ENCODE results near the gene FAM107A.
A peak's percentile ranks its signal among the peaks of the same experiment; 100 is the strongest.

FAM107A gene

GRCh38 chr3:58591517-58592510 is 14.6 kb upstream of the FAM107A start:
- no peak for DNase-seq

DNA sequence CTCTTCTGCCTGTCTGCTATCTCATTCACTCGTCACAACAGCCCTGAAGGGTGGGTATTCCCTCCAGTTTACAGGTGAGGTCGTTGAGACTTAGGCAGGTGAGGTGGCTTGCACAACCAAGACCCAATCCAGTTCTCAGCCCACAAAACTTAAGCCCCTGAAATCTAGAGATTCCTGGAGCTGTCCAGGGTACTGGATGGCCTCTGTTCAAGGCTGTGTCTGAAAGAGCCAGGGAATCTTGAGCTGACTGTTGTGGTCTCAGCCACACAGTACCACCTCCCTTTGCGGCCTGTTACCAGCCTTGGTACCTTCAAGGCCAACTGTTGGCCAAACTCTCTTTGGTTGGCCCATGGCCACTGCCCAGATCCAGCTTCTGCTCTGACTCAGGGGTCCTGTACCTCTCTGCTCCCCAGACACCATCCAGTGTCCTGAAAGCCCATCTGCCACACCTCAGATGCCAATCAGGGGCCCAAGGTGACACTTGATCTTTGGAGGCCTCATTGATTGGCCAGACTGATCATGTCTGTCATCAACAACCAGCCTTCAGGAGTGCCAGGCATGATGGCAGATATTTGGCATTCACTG is 10.9 kb upstream of the FAM107A start:
- DNase-seq: peak; percentile 41

DNA sequence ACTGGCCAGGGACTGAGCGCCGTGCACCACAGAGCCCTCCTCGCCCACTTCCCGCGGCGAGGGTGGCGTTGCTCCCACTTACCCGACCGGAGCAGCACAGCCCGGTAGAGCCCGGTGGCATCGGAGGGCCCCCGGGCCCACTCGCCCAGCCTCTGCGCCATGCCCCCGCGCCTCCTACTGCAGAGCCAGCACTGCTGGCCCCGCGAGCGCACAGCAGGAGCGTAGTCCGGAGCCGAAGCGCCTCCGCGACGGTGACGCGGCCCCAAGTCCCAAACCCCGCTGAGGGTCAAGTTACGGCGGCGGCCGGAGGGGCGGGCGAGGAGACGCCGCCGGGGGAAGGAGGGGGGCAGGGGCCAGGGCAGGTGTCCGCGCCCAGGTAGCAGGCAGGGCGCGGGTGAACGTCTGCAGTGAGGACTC is 9.6 kb upstream of the FAM107A start:
- no peak for DNase-seq

GRCh38 chr3:58585994-58586393 is 8.8 kb upstream of the FAM107A start:
- DNase-seq: no peak

GRCh38 chr3:58585005-58585786 is 8.0 kb upstream of the FAM107A start:
- peak; percentile 43 for DNase-seq

DNA sequence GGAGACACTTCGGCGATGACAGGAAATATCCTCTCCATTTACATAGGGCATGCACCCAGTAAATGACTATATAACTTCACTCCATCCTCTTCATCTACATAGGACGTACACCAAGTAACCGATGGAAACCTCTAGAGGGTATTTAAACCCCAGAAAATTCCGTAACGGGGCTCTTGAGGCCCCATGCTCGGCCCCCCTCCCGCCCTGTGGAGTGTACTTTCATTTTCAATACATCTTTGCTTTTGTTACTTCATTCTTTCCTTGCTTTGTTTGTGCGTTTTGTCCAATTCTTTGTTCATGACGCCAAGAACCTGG is 7.5 kb upstream of the FAM107A start:
- no peak for DNase-seq

GRCh38 chr3:58581328-58582091 is 4.3 kb upstream of the FAM107A start:
- no peak for DNase-seq

DNA sequence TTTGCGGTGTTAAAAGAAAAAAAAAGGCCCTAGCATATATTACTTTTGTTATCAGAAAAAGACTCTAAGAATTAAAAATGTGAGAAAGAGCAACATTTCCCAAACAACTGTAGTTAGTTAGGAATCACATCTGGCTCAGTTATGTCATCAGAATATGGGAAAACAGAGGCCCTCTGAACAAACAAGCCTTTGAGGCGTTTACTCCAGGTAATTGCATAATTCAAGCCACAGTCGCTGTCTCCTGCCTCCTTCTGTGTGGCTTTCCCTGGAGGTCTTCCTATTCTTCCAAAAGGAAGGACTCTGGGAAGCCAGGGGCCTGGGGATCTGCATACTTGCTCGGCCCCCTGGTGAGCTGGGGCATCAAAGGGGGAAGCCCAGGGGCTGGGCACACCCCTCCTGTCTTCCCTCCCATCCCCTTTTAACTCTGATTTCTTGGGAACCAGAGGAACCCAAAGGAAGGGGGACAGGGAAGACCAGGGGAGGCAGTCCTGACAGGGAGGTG is 3.7 kb upstream of the FAM107A start:
- no peak for DNase-seq

DNA sequence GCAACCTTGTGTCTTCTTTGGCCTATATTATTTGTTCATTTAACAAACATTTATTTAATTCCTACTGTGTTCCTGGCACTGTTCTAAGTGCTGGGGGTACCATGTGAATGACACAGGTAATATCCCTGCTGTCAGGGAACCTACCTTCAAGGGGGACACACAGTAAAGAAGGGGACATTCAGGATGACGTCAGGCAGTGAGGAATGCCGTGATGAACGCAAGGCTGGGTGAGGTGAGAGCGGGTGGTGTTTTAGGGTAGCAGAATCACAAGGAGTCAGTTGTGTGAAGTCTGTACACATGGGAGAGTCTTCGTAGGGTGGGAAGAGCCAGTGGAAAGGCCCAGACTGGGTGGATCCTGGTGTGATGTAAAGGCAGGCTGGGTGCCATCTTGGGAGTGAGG is 1.7 kb upstream of the FAM107A start:
- no peak for DNase-seq

DNA sequence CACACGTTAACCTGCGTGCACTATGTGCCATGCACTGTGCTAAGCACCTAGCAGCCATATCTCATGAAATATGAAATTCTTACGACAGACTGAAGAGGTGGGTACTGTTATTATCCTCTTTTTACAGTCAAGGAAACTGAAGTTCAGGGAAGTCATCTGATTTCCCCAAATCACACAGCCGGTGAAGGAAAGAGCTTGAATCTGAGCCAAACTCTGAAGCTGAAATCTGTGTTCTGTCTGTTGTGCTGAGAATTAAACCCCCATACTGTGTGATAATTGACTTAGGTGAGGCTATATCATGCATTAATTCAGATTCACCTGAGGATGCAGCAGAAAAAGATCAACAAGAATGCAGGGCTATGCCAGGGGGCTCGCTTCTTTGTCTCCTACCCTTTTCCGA is 475 bp downstream of the FAM107A start:
- no peak for DNase-seq

DNA sequence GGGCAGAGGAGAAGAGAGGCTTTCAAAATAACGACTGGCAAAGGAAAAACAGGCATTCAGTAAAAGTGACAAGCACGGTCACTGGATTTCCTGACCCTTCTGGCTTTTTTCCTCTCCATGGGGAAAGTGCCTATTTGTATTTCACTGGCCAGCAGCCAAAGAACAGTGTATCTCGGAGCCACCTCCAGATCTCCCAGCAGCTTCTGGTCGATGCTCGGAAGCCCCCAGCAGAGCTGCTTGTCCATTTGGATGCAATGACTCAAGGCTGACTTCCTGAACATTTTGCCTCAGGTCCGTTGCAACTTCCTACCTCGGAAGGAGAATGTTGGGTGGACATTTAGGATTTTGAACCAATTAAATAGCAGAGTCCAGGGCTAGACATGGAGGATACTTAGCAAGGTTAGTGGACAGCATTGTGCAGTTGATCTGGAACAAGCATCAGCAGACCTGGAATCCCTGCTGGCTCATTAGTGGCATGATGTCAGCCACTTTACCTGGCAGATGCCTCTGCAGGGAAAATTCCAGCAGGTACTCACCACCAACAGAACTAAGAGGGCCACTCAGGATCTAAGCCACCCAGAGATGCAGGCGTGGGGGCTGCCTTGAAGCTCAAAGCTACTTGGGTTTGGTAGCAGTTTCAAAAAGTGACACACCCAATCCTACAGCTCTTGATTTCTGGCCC is 1.1 kb downstream of the FAM107A start:
- DNase-seq: no peak

GRCh38 chr3:58574682-58575081 is 2.5 kb downstream of the FAM107A start:
- DNase-seq: no peak

- DNase-seq: peak; percentile 66
Measured at GRCh38 chr3:58574106-58574505, 3.1 kb downstream of the FAM107A start.

GRCh38 chr3:58573640-58574039 is 3.6 kb downstream of the FAM107A start:
- no peak for DNase-seq

DNA sequence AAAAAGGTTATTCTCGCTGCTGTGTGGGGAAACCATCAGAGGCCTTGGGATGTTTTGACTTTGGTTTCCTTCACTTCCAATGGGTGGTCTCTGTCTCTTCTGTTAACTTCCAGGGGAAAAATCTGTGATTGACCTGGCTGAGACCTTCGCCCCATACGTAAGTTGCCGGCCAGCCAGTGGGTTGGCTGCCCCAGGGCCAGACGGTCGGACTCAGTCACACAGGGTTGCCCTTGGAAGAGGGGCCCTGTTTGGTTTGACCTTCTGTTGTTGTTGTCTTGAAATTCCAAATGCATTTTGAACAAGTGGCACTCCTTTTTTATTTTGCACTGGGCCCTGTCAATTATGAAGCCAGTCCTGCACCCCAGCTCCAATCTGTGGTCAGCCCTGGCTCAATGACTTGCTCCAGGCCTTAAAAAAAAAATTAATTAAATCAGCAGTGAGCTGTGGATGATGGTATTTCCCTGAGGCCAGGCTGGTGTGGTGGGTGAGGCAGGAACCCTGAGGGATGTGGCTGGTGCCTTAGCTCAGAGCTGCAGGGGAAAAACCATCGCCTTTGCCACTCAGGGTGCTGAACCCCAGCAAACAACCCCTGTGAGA is 4.5 kb downstream of the FAM107A start:
- DNase-seq: no peak

GRCh38 chr3:58572013-58572633 is 5.1 kb downstream of the FAM107A start:
- no peak for DNase-seq

DNA sequence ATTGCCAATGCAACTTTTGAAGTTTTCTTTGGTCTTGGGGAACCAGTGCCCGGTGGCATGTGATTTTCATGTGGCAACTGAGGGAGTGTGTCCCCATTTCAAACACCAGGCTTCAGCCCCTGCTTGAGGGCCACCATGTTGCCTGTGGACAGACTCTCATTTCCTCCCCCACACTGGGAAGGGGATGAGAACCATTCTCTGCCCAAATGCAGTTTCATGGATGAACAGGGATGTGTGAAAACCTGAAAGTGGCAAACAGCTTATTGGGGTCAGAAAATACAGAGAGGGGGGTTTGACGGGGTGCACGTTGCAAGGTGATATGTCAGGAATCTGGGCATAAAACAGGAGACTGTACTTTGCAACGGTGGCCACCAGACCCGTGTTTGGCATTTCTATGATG is 6.3 kb downstream of the FAM107A start:
- no peak for DNase-seq

DNA sequence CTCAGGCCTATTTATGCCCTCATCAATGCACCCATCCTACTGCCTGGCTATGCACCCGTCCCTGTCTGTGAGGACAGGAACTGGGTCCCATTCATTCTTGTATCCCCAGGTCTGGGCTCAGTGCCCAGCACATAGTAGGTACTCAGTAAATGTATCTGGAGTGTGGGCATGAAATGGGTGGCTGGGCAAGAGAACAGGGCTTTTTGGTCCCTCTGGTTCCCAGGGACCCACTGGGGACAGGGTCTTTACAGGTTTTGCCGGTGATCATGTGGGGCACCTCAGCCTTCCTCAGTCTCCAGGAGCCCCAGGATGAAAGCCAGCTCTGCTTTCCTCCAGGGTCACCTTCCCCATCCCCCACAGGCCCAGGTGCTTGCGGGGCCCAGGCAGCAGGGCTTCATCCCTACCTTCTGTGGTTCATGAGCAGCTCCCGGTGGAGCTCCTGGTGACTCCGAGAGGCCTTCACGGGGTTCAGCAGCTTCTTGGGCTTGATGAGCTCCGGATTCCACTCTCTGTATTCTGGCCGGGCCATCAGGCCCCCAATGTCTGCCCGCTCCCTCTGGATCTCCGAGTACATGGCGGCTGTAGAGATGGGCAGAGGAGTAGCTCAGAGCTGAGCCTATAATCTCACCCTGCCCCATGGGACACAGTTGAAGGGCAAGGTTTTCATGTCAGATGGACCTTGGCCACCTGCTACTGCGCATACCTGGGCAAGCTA is 7.7 kb downstream of the FAM107A start:
- no peak for DNase-seq

DNA sequence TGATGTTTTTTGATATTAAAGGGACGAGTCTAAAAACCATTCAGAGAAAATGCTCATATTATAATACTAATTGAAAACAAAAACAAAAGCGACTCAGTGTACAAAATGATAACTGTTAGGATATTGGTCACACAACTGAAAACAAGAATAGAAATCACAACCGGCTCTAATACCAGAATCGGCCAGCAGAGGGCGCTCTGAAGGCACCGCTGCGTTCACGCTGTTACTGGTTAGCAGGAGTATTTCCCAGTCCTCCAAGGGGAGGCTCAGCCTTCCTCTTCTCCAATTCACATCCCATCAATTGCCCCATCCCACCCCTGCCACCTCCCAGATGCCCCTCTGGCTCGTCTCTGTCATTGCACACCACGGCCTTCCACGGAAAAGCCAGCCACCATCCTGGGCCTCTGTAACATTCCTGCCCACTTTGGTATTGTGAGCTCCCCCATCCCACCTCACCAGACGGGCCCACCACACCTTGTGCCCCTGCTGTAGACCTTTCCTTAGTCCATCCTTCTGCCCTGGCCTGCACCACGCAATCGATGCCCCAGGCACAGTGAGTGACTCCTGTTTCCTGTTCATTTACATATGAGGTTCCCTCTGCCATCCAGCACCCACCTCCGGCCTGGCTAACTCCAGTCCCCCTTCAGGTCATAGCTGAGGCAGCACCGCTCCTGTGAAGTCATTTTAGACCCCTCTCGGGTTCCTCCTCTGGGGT is 8.5 kb downstream of the FAM107A start:
- peak; percentile 62 for DNase-seq

DNA sequence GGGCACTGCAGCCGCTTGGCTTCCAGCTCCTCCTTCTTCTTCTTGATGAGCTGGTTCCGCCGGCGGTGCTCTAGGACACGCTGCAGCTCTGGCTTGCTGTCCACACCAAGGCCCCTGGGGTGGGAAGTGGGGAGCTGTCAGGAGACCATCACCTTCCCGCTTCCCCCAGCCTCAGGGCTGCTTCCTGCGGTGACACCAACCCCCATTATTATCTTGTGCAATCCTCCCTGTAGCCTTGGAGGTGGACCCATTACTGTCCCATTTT is 10.0 kb downstream of the FAM107A start:
- DNase-seq: no peak
